HEK293T (cell line): ENCODE measurements around the gene RIOK3.
"Not testable (repeated sequence)": the region's sequence is repeated elsewhere in the genome, so short reads cannot be mapped to it uniquely, and the experiment has no call there.

Experiments used
- ARNT ChIP-seq: fragments of 450-650 bp; IDR thresholded peaks from 2 replicates; pipeline ENCODE4 v1.6.1; 2017; ENCODE audit warnings: mild to moderate bottlenecking
- BHLHE40 ChIP-seq: fragments of 450-650 bp; IDR thresholded peaks from 2 replicates; pipeline ENCODE4 v1.6.1; 2016; ENCODE audit warnings: mild to moderate bottlenecking, moderate library complexity, borderline replicate concordance
- CTBP1 ChIP-seq: fragments of 450-650 bp; IDR thresholded peaks from 2 replicates; pipeline ENCODE4 v1.6.1; 2016; ENCODE audit warnings: borderline replicate concordance
- ELF4 ChIP-seq: fragments of 450-650 bp; IDR thresholded peaks from 2 replicates; pipeline ENCODE4 v1.6.1; 2017; ENCODE audit warnings: antibody characterized with exemption
- FOXM1 ChIP-seq: fragments of 450-650 bp; IDR thresholded peaks from 2 replicates; pipeline ENCODE4 v1.6.1; 2017; ENCODE audit warnings: mild to moderate bottlenecking, borderline replicate concordance
- L3MBTL2 ChIP-seq: fragments of 450-650 bp; conservative IDR thresholded peaks from 2 replicates; pipeline ENCODE4 v1.6.1; 2016; ENCODE audit warnings: mild to moderate bottlenecking
- LEF1 ChIP-seq: fragments of 450-650 bp; IDR thresholded peaks from 2 replicates; pipeline ENCODE4 v1.6.1; 2017; ENCODE audit warnings: mild to moderate bottlenecking, borderline replicate concordance
- SP1 ChIP-seq: fragments of 450-650 bp; IDR thresholded peaks from 2 replicates; pipeline ENCODE4 v1.6.1; 2017
- SUZ12 ChIP-seq: fragments of 450-650 bp; IDR thresholded peaks from 2 replicates; pipeline ENCODE4 v1.6.1; 2016; ENCODE audit warnings: mild to moderate bottlenecking
- TARDBP ChIP-seq: fragments of 450-650 bp; IDR thresholded peaks from 2 replicates; pipeline ENCODE4 v1.6.1; 2016
- TF ChIP-seq, protein P1 (sequence below): fragments of 450-650 bp; IDR thresholded peaks from 2 replicates; pipeline ENCODE4 v1.6.1; 2016

DNA sequence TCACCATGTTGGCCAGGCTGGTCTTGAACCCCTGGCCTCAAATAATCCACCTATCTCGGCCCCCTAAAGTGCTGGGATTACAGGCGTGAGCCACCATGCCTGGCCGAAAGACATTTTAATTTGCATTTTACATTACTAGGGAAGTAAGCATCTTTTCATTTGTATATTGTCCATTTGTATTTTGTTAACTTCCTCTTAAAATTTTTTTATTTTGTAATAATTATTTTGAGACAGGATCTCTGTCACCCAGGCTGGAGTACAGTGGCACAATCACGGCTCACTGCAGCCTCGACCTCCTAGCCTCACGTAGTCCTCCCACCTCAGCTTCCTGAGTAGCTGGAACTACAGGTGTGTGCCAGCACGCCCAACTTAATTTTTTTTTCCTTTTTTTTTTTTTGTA is 59.1 kb downstream of the RIOK3 start:
- not testable (repeated sequence) for TF ChIP-seq CTBP1, L3MBTL2, LEF1, TARDBP, BHLHE40, SP1, SUZ12, ARNT, ELF4, FOXM1
- TF ChIP-seq, protein P1, sequence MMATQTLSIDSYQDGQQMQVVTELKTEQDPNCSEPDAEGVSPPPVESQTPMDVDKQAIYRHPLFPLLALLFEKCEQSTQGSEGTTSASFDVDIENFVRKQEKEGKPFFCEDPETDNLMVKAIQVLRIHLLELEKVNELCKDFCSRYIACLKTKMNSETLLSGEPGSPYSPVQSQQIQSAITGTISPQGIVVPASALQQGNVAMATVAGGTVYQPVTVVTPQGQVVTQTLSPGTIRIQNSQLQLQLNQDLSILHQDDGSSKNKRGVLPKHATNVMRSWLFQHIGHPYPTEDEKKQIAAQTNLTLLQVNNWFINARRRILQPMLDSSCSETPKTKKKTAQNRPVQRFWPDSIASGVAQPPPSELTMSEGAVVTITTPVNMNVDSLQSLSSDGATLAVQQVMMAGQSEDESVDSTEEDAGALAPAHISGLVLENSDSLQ: not testable (repeated sequence)
